GM12878 (cell line): ENCODE measurements around the gene SNAP91. TPM values are rescaled to one million over a fixed set of nuclear protein-coding genes. Genes with fewer than 3 reads are reported as not detected.

Source experiments
- ATAC-seq: fragments of 200-7000 bp; cut with Tn5 transposase; 3 replicates; pipeline ENCODE4 v1.9.1; 2020; ENCODE audit warnings: mild to moderate bottlenecking, moderate library complexity
- BruUV-seq: library from RNA; stranded (reverse); fragments of 400-500 nt; replicated peaks from 2 replicates; lab custom pipeline; 2021; lab: Mats Ljungman, UMichigan
- CTCF ChIA-PET: fragments of 300-600 bp; sonication (Branson Sonifier 250); formaldehyde crosslinking; extraction: SDS; loops from one replicate; lab custom pipeline; 2021; ENCODE audit warnings: inconsistent platforms; lab: Yijun Ruan, JAX
- POLR2A ChIA-PET: fragments of 350-600 bp; formaldehyde crosslinking; extraction: SDS; loops from one replicate; lab custom pipeline; 2021; ENCODE audit warnings: inconsistent platforms; lab: Charles Lee
- RAD21 ChIA-PET: fragments of 300-600 bp; sonication (Branson Sonifier 250); formaldehyde crosslinking; loops from one replicate; lab custom pipeline; 2023; ENCODE audit warnings: antibody characterized with exemption; ENCODE audit not compliant: unreplicated experiment; lab: Charles Lee
- SMC1A ChIA-PET: fragments of 300-600 bp; sonication (Branson Sonifier 250); formaldehyde crosslinking; loops from one replicate; lab custom pipeline; 2023; ENCODE audit not compliant: unreplicated experiment, uncharacterized antibody; lab: Charles Lee
- DNase-seq: peaks from one replicate; pipeline ENCODE4 v3.0.0-alpha.2; 2011; ENCODE audit warnings: low read depth, low spot score
- FAIRE-seq: peaks from 3 replicates; lab custom pipeline; 2011; peaks lifted over from hg19 to GRCh38; lab: Jason Lieb, UNC
- H2AFZ ChIP-seq: 2 replicates; pipeline ENCODE4 v1.6.0; 2011; ENCODE audit warnings: low read depth, low read length, control low read depth; ENCODE audit not compliant: control insufficient read depth
- H3K27ac ChIP-seq: 2 replicates; pipeline ENCODE4 v1.5.1; 2011; ENCODE audit warnings: control low read depth; ENCODE audit not compliant: control insufficient read depth, insufficient read depth
- H3K27me3 ChIP-seq, 2 experiments: replicated peaks in 1 of 2; 2 replicates each; pipeline versions ENCODE4 v1.6.0 to v1.6.1; 2011; ENCODE audit warnings: low read length in 1 of 2; ENCODE audit not compliant: control insufficient read depth in 2 of 2, insufficient read depth in 2 of 2
- H3K36me3 ChIP-seq, 2 experiments: 2 replicates each; pipeline ENCODE4 v1.5.1; 2011; ENCODE audit warnings: low read length in 1 of 2; ENCODE audit not compliant: control insufficient read depth in 2 of 2, insufficient read depth in 2 of 2
- H3K4me1 ChIP-seq: 2 replicates; pipeline ENCODE4 v1.6.1; 2011; ENCODE audit warnings: mild to moderate bottlenecking, low read length, moderate library complexity, mixed read lengths; ENCODE audit not compliant: control insufficient read depth, insufficient read depth
- H3K4me2 ChIP-seq: 2 replicates; pipeline ENCODE4 v1.6.0; 2011; ENCODE audit warnings: control low read depth; ENCODE audit not compliant: control insufficient read depth, insufficient read depth
- H3K4me3 ChIP-seq: fragments of 200-600 bp; sonication (generic); 2 replicates; pipeline ENCODE4 v1.5.1; 2016
- H3K79me2 ChIP-seq: 2 replicates; pipeline ENCODE4 v1.6.0; 2011; ENCODE audit warnings: low read length; ENCODE audit not compliant: control insufficient read depth, insufficient read depth
- H3K9ac ChIP-seq: 2 replicates; pipeline ENCODE4 v1.8.0; 2011; ENCODE audit warnings: low read length, control low read depth, mixed read lengths; ENCODE audit not compliant: control insufficient read depth, insufficient read depth
- H3K9me3 ChIP-seq: replicated peaks from 3 replicates; pipeline ENCODE4 v1.5.1; 2011; ENCODE audit warnings: mild to moderate bottlenecking, low read length; ENCODE audit not compliant: control insufficient read depth, insufficient read depth
- H4K20me1 ChIP-seq: 2 replicates; pipeline ENCODE4 v1.6.0; 2011; ENCODE audit not compliant: control insufficient read depth, insufficient read depth
- BACH1 ChIP-seq: fragments of 450-650 bp; IDR thresholded peaks from 2 replicates; pipeline ENCODE4 v1.6.1; 2017; ENCODE audit warnings: mild to moderate bottlenecking, borderline replicate concordance
- EED ChIP-seq: sonication (generic); IDR thresholded peaks from 2 replicates; pipeline ENCODE4 v1.6.1; 2016; ENCODE audit warnings: antibody characterized with exemption, low read depth
- JUND ChIP-seq: IDR thresholded peaks from 2 replicates; pipeline ENCODE4 v1.6.1; 2012; ENCODE audit warnings: low read depth, mild to moderate bottlenecking, low read length, improper control_type of control experiment, moderate library complexity
- NBN ChIP-seq: fragments of 450-650 bp; IDR thresholded peaks from 2 replicates; pipeline ENCODE4 v1.6.1; 2016
- RCOR1 ChIP-seq: conservative IDR thresholded peaks from 2 replicates; pipeline ENCODE4 v1.6.1; 2012; ENCODE audit warnings: low read depth, low read length, improper control_type of control experiment
- STAT1 ChIP-seq: fragments of 450-650 bp; conservative IDR thresholded peaks from 2 replicates; pipeline ENCODE4 v1.6.1; 2014; ENCODE audit warnings: antibody characterized with exemption, mild to moderate bottlenecking
- TARDBP ChIP-seq: IDR thresholded peaks from 2 replicates; pipeline ENCODE4 v1.6.1; 2016; ENCODE audit warnings: borderline replicate concordance
- WGBS: methylation state at CpG from one replicate; pipeline ENCODE4 v1.1.6; 2016; ENCODE audit warnings: low lambda C conversion rate; ENCODE audit not compliant: insufficient replicate concordance, insufficient coverage; ENCODE audit errors: missing lambda C conversion rate; 5-methylcytosine and 5-hydroxymethylcytosine counted together
- in situ Hi-C: fragments of 300-500 bp; cut with MboI; formaldehyde crosslinking; loops from 9 replicates; pipeline ENCODE4 v1.14.3; 2018; ENCODE audit warnings: mixed read lengths
- intact Hi-C: fragments of 100-400 bp; cut with micrococcal nuclease; formaldehyde crosslinking; loops from one replicate; pipeline ENCODE4 v1.14.2; 2022; ENCODE audit not compliant: unreplicated experiment
- polyA plus RNA-seq, 11 experiments: library from polyadenylated mRNA; depleted of rRNA in 4 of 11; unstranded in 6 of 11; stranded (reverse) in 5 of 11; fragments of >200 nt; fragmentation: Nextera tagmentation in 4 of 11; fragmentation: Illumina TruSeq in 1 of 11; extraction: Ambion mirVana in 4 of 11; extraction: Trizol in 1 of 11; gene quantifications; 1 replicate in 1 of 11; 2 replicates in 10 of 11; pipeline versions ENCODE4 v1.2.1 to v1.2.3, GENCODE V29; 2011 to 2016; ENCODE audit warnings: inconsistent platforms in 2 of 11, missing spikeins in 2 of 11, low read depth in 1 of 11
- total RNA-seq, 4 experiments: library from RNA; depleted of rRNA in 3 of 4; stranded (reverse); fragments of >200 nt in 3 of 4; fragmentation: Illumina TruSeq in 1 of 4; extraction: Trizol in 1 of 4; gene quantifications; 2 replicates each; pipeline versions ENCODE4 v1.2.1 to v1.2.3, GENCODE V29; 2013 to 2021

The SNAP91 gene
- total and polyA plus RNA-seq, 10 of the 15 experiments (the other 5 are each of a cell fraction or from before 2014, with no cell fraction given) = 0.01 to 0.49 (median 0.12) TPM; not detected in 2

DNA sequence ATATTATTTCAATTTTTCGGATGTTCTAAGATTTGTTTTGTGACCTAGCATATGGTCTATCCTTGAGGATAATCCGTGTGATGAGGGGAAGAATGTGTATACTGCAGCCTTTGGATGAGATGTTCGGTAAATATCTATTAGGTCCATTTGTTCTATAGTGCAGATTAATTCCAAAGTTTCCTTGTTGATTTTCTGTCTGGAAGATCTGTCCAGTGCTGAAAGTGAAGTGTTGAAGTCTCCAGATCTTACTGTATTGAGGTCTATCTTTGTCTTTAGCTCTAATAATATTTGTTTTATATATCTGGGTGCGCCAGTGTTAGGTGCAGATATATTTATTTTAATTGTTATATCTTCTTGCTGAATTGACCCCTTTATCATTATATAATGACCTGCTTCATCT, 32.2 kb upstream of the SNAP91 start:
- ChIA-PET POLR2A (no interaction called here), CTCF (interaction anchor here (0.8 kb wide), 1 partner anchor 720 kb away, joined by 3 read pairs; no protein-coding TSS in a partner anchor), RAD21 (no interaction called here), SMC1A (interaction anchor here (0.6 kb wide), 1 partner anchor 82 kb away, joined by 3 read pairs; no protein-coding TSS in a partner anchor)
- intact Hi-C loops = no loop called here
- TF ChIP-seq JUND (no peak), STAT1 (no peak), BACH1 (no peak), EED (no peak), RCOR1 (no peak), NBN (no peak)
- ATAC-seq (no peak), FAIRE-seq (no peak), DNase-seq (no peak)
- no peak overlapping the region for H3K4me2 ChIP-seq
- no peak overlapping the region for H3K27ac ChIP-seq
- no TSS peak for BruUV-seq
- no peak overlapping the region for H3K4me3 ChIP-seq
- H3K36me3 ChIP-seq = no peaks in the 10 kb centered on the region
- H3K9ac ChIP-seq = no peak overlapping the region
- in situ Hi-C loops = no loop called here
- no peaks in the 10 kb centered on the region for H3K4me1 ChIP-seq
- no peaks in the 10 kb centered on the region for H3K79me2 ChIP-seq
- no peaks in the 10 kb centered on the region for H3K9me3 ChIP-seq
- WGBS = 22% methylated on average over 4 of the region's 4 CpGs
- H3K27me3 ChIP-seq = no peaks in the 10 kb centered on the region
- H4K20me1 ChIP-seq = no peaks in the 10 kb centered on the region
- no peak overlapping the region for H2AFZ ChIP-seq

DNA sequence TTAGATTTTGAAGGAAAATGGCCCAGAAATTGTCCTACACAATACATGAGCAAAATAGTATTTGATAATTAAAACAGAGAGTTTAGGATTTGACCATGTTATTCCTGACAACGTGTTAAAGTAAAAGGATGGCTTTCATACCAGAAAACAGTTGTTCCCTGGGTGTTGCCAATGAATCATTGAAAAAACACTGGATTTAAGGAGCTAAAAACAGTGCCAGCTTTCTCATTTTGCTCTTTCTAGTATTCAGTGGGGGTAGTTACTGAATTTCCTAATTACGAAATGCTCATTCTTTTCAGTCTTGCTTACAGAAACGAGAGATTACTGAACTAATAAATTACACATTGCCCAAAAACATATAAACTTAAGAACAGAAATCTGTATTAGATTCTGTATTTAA, 26.6 kb upstream of the SNAP91 start:
- RAD21 ChIA-PET = interaction anchor here (1.3 kb wide), 1 partner anchor 112 kb away, joined by 3 read pairs; no protein-coding TSS in a partner anchor
- CTCF ChIA-PET = interaction anchor here (1.6 kb wide), 1 partner anchor 120 kb away, joined by 3 read pairs; no protein-coding TSS in a partner anchor
- H3K4me3 ChIP-seq = no peak overlapping the region
- H3K27me3 ChIP-seq = no peaks in the 10 kb centered on the region
- H3K36me3 ChIP-seq = no peaks in the 10 kb centered on the region
- FAIRE-seq = no peak
- 9% methylated on average over 3 of the region's 3 CpGs for WGBS
- no TSS peak for BruUV-seq
- TF ChIP-seq TARDBP = no peak
- H3K79me2 ChIP-seq = no peaks in the 10 kb centered on the region
- H2AFZ ChIP-seq = no peak overlapping the region
- no peaks in the 10 kb centered on the region for H3K9me3 ChIP-seq
- no peaks in the 10 kb centered on the region for H3K4me1 ChIP-seq
- POLR2A ChIA-PET = no interaction called here
- ATAC-seq = no peak
- H4K20me1 ChIP-seq = no peaks in the 10 kb centered on the region
- SMC1A ChIA-PET = interaction anchor here (0.5 to 2.3 kb wide), 3 partner anchors 15 to 583 kb away, joined by 3 to 8 read pairs (median 3); no protein-coding TSS in a partner anchor
- H3K9ac ChIP-seq = no peak overlapping the region
- H3K4me2 ChIP-seq = no peak overlapping the region
- in situ Hi-C loops (no loop called here), intact Hi-C loops (no loop called here)
- no peak overlapping the region for H3K27ac ChIP-seq
- DNase-seq = no peak
